Uterus (tissue), 4 donors: ENCODE measurements around the gene PTPRN. TPM values are rescaled to one million over a fixed set of nuclear protein-coding genes. Genes with fewer than 3 reads are reported as not detected.
A peak's percentile ranks its signal among the peaks of the same experiment; 100 is the strongest.

ENCODE experiments used
- DNase-seq, 2 donors: peaks; one replicate each; pipeline ENCODE4 v3.0.0-alpha.2; 2019 to 2020
- H3K27ac ChIP-seq, 2 donors: fragments of 200-600 bp; sonication (generic); 1 replicate in 1 of 2; 2 replicates in 1 of 2; pipeline ENCODE4 v1.5.1; 2016 to 2018
- H3K27me3 ChIP-seq, 2 donors: fragments of 200-600 bp; sonication (generic); one replicate each; pipeline ENCODE4 v1.5.1; 2018 to 2019; ENCODE audit warnings: control low read depth in 1 of 2
- H3K36me3 ChIP-seq, 2 donors: fragments of 200-600 bp; sonication (generic); one replicate each; pipeline ENCODE4 v1.5.1; 2019; ENCODE audit warnings: control low read depth in 1 of 2
- H3K4me1 ChIP-seq, 2 donors: fragments of 200-600 bp; sonication (generic); one replicate each; pipeline ENCODE4 v1.5.1; 2018 to 2019; ENCODE audit warnings: control low read depth in 1 of 2
- H3K4me3 ChIP-seq, 2 donors: fragments of 200-600 bp; sonication (generic); 1 replicate in 1 of 2; 2 replicates in 1 of 2; pipeline ENCODE4 v1.5.1; 2018 to 2019; ENCODE audit warnings: mild to moderate bottlenecking in 1 of 2
- H3K9me3 ChIP-seq, 2 donors: fragments of 200-600 bp; sonication (generic); one replicate each; pipeline ENCODE4 v1.5.1; 2019; ENCODE audit warnings: control low read depth in 1 of 2
- POLR2A ChIP-seq, 2 donors: fragments of 450-650 bp; IDR thresholded peaks; one replicate each; pipeline ENCODE4 v1.6.1; 2016; ENCODE audit warnings: antibody characterized with exemption in 2 of 2, mild to moderate bottlenecking in 1 of 2, moderate library complexity in 1 of 2
- intact Hi-C: fragments of 100-400 bp; cut with DNase I; formaldehyde crosslinking; loops from one replicate; pipeline ENCODE4 v1.15.1; 2023; ENCODE audit warnings: low total_unique reads
- total RNA-seq, 4 donors: library from RNA; depleted of rRNA in 3 of 4; stranded (reverse); fragments of >200 nt in 3 of 4; gene quantifications; one replicate each; pipeline versions ENCODE4 v1.1.0 to v1.2.4, GENCODE V29; 2014 to 2023
- TF ChIP-seq, protein P1 (sequence below), 4 experiments: fragments of 200-600 bp in 2 of 4; fragments of 450-650 bp in 2 of 4; sonication (generic) in 2 of 4; IDR thresholded peaks; one replicate each; pipeline ENCODE4 v1.5.1; 2016 to 2019; ENCODE audit warnings: antibody characterized with exemption in 4 of 4, mild to moderate bottlenecking in 2 of 4, moderate library complexity in 1 of 4
- donor health status: DM: yes; HTN: yes; CAD: no.

Gene PTPRN
- total RNA-seq, 4 donors from 2014 or later, result 0.21 to 0.55 TPM; not detected in 2

- no peak overlapping the region for H3K27ac ChIP-seq
- H3K4me1 ChIP-seq, result no peaks in the 10 kb centered on the region
- H3K4me3 ChIP-seq, result no peak overlapping the region
- no peaks in the 10 kb centered on the region for H3K27me3 ChIP-seq
- TF ChIP-seq, protein P1, sequence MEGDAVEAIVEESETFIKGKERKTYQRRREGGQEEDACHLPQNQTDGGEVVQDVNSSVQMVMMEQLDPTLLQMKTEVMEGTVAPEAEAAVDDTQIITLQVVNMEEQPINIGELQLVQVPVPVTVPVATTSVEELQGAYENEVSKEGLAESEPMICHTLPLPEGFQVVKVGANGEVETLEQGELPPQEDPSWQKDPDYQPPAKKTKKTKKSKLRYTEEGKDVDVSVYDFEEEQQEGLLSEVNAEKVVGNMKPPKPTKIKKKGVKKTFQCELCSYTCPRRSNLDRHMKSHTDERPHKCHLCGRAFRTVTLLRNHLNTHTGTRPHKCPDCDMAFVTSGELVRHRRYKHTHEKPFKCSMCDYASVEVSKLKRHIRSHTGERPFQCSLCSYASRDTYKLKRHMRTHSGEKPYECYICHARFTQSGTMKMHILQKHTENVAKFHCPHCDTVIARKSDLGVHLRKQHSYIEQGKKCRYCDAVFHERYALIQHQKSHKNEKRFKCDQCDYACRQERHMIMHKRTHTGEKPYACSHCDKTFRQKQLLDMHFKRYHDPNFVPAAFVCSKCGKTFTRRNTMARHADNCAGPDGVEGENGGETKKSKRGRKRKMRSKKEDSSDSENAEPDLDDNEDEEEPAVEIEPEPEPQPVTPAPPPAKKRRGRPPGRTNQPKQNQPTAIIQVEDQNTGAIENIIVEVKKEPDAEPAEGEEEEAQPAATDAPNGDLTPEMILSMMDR (IDR thresholded peaks at IDR 0.05), result peak; percentile 95 to 98 (median 96)
- TF ChIP-seq POLR2A (IDR thresholded peaks at IDR 0.05), result no peak
- H3K9me3 ChIP-seq, result no peaks in the 10 kb centered on the region
- DNase-seq, result peak; percentile 87 to 89
- no peaks in the 10 kb centered on the region for H3K36me3 ChIP-seq
- intact Hi-C loops, result loop anchor here (5.0 kb wide), 1 partner anchor 137 kb away; the partner anchor contains the start of gene NHEJ1
Observed at GRCh38 chr2:219298759-219299371, 10.3 kb downstream of the PTPRN start.

- intact Hi-C loops, result loop anchor here (5.0 kb wide), 1 partner anchor 136 kb away; the partner anchor contains the start of gene NHEJ1
- Histone ChIP-seq H3K36me3 (no peaks in the 10 kb centered on the region), H3K9me3 (no peaks in the 10 kb centered on the region), H3K27ac (no peak overlapping the region), H3K27me3 (no peaks in the 10 kb centered on the region), H3K4me1 (no peaks in the 10 kb centered on the region), H3K4me3 (no peak overlapping the region)
- no peak for DNase-seq
- TF ChIP-seq POLR2A (IDR thresholded peaks at IDR 0.05), result no peak
- TF ChIP-seq, protein P1 (IDR thresholded peaks at IDR 0.05), result no peak
Observed at GRCh38 chr2:219297766-219298456, 11.3 kb downstream of the PTPRN start.

DNA sequence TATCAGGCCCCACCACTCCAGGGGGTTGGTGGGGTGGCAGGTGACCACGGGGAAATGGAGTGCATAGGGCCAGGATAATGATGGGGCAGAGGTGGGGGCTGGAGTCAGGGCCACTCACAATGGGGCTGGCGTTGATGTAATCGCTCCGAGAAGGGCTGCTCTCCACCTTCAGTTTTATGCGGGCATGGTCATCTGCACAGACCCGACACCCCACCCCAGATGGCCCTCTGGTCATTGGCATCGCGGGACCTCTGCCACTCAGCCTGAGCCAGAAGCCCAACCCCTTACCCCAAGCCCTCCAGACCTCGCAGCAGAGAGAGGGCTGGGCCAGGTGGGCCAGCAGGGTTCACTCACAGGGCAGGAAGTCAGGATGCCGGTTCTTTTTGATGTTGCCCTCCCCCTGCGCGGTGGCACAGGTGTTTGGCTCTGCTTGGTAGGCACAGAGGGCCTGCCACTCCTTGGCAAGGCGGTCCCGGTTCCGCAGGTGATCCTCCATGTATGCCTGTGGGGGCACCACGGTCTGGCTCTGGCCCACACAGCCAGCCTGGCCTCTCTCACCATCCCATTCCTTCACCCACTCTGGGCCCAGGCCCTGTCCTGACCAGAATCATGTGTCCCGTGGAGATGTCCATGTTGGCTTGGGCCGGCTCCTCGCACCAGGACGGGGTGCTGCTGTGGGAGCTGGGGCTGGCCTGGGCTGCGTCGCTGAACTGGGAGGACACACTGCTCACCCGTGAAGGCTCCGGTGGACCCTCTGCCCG, 12.4 kb downstream of the PTPRN start:
- Histone ChIP-seq H3K4me3 (no peak overlapping the region), H3K4me1 (no peaks in the 10 kb centered on the region), H3K27me3 (no peaks in the 10 kb centered on the region), H3K27ac (no peak overlapping the region), H3K36me3 (no peaks in the 10 kb centered on the region), H3K9me3 (no peaks in the 10 kb centered on the region)
- DNase-seq, result no peak
- intact Hi-C loops, result loop anchor here (5.0 kb wide), 1 partner anchor 135 kb away; the partner anchor contains the start of gene NHEJ1
- TF ChIP-seq, protein P1 (IDR thresholded peaks at IDR 0.05), result no peak
- no peak for TF ChIP-seq POLR2A (IDR thresholded peaks at IDR 0.05)

DNA sequence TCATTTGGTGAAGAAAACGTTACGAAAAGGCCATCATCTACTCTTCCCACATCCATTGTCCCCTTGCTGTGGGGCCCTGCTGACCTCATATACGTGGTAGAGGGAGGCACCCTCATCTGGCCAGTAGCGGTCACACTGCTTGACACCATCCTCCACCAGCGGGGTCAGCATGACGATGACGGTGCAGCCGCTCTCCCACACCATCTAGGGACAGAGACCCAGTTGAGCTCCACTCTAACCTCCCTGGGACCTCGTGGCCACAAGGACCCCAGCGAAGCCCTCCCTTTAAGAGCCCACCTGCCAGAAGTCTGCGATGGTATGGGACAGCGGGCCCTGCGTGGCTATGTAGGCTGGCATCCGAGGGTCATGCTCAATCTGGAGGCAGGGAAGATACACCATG, 13.1 kb downstream of the PTPRN start:
- no peaks in the 10 kb centered on the region for H3K27me3 ChIP-seq
- H3K9me3 ChIP-seq, result no peaks in the 10 kb centered on the region
- DNase-seq, result no peak
- H3K4me1 ChIP-seq, result no peaks in the 10 kb centered on the region
- H3K36me3 ChIP-seq, result no peaks in the 10 kb centered on the region
- no peak for TF ChIP-seq POLR2A (IDR thresholded peaks at IDR 0.05)
- TF ChIP-seq, protein P1 (IDR thresholded peaks at IDR 0.05), result no peak
- no peak overlapping the region for H3K4me3 ChIP-seq
- intact Hi-C loops, result loop anchor here (5.0 kb wide), 1 partner anchor 134 kb away; the partner anchor contains the start of gene NHEJ1
- H3K27ac ChIP-seq, result no peak overlapping the region
